HG03196 (cell line): Measurements from ENCODE around the gene DEAF1.

Source experiments
- ATAC-seq: cut with Tn5 transposase; IDR thresholded peaks from one replicate; pipeline ENCODE4 v1.9.1; 2021; ENCODE audit not compliant: unreplicated experiment

Gene DEAF1

GRCh38 chr11:597166-597725 lies 97.8 kb downstream of the DEAF1 start:
- no peak for ATAC-seq

GRCh38 chr11:596374-596773 lies 98.6 kb downstream of the DEAF1 start:
- no peak for ATAC-seq

- ATAC-seq = no peak
Measured at GRCh38 chr11:595400-595799, 99.6 kb downstream of the DEAF1 start.
